CD14-positive monocyte (primary cell): ENCODE results near the gene LYRM7. TPM values are rescaled to one million over a fixed set of nuclear protein-coding genes. Genes with fewer than 3 reads are reported as not detected.
A peak's percentile ranks its signal among the peaks of the same experiment; 100 is the strongest.

ENCODE experiments used
- DNase-seq, 3 donors: peaks; one replicate each; pipeline ENCODE4 v3.0.0-alpha.2; 2011 to 2022
- H2AFZ ChIP-seq: 2 replicates; pipeline ENCODE4 v1.6.0; 2012; ENCODE audit warnings: mild to moderate bottlenecking, low read depth, low read length, inconsistent platforms; ENCODE audit not compliant: insufficient read depth, poor library complexity, severe bottlenecking
- H3K27ac ChIP-seq, 2 donors: 1 replicate in 1 of 2; 2 replicates in 1 of 2; pipeline ENCODE4 v1.5.1; 2012 to 2013; ENCODE audit warnings: low read length in 2 of 2, control low read depth in 1 of 2, inconsistent platforms in 1 of 2, low read depth in 1 of 2, mild to moderate bottlenecking in 1 of 2
- H3K27me3 ChIP-seq, 2 donors: one replicate each; pipeline versions ENCODE4 v1.6.0 to v1.6.1; 2011 to 2013; ENCODE audit warnings: low read length in 2 of 2; ENCODE audit not compliant: control insufficient read depth in 2 of 2, insufficient read depth in 2 of 2
- H3K36me3 ChIP-seq, 2 donors: replicated peaks in 1 of 2; 1 replicate in 1 of 2; 2 replicates in 1 of 2; pipeline versions ENCODE4 v1.5.1 to v1.6.1; 2012 to 2013; ENCODE audit warnings: low read length in 2 of 2, control low read depth in 1 of 2, inconsistent platforms in 1 of 2, mild to moderate bottlenecking in 1 of 2; ENCODE audit not compliant: insufficient read depth in 2 of 2, control insufficient read depth in 1 of 2
- H3K4me1 ChIP-seq, 2 donors: 1 replicate in 1 of 2; 2 replicates in 1 of 2; pipeline versions ENCODE4 v1.5.1 to v1.6.1; 2012 to 2013; ENCODE audit warnings: low read length in 2 of 2, control low read depth in 1 of 2, inconsistent platforms in 1 of 2, mild to moderate bottlenecking in 1 of 2, moderate library complexity in 1 of 2; ENCODE audit not compliant: insufficient read depth in 2 of 2, control insufficient read depth in 1 of 2
- H3K4me2 ChIP-seq: replicated peaks from 2 replicates; pipeline ENCODE3; 2012; ENCODE audit warnings: low read length, moderate library complexity, mild to moderate bottlenecking; ENCODE audit not compliant: poor library complexity, severe bottlenecking; ENCODE audit errors: extremely low read depth
- H3K4me3 ChIP-seq, 3 experiments: fragments of 200-600 bp in 1 of 3; sonication (generic) in 1 of 3; replicated peaks in 1 of 3; 1 replicate in 2 of 3; 2 replicates in 1 of 3; pipeline ENCODE4 v1.5.1; 2011 to 2013; ENCODE audit warnings: low read length in 3 of 3, mild to moderate bottlenecking in 3 of 3, control low read depth in 2 of 3, low read depth in 2 of 3, inconsistent platforms in 1 of 3, moderate library complexity in 1 of 3
- H3K79me2 ChIP-seq: 2 replicates; pipeline ENCODE4 v1.6.0; 2012; ENCODE audit warnings: mild to moderate bottlenecking, control low read depth, inconsistent platforms, low read length, moderate library complexity; ENCODE audit not compliant: insufficient read depth
- H3K9ac ChIP-seq: 2 replicates; pipeline ENCODE4 v1.6.0; 2017; ENCODE audit warnings: low read length, mild to moderate bottlenecking; ENCODE audit not compliant: insufficient read depth, poor library complexity, severe bottlenecking
- H3K9me3 ChIP-seq, 2 donors: replicated peaks in 1 of 2; 1 replicate in 1 of 2; 2 replicates in 1 of 2; pipeline versions ENCODE4 v1.5.1 to v1.6.1; 2012 to 2013; ENCODE audit warnings: low read length in 2 of 2, control low read depth in 1 of 2; ENCODE audit not compliant: control insufficient read depth in 1 of 2, insufficient read depth in 1 of 2
- H4K20me1 ChIP-seq: 2 replicates; pipeline ENCODE4 v1.6.0; 2012; ENCODE audit warnings: mild to moderate bottlenecking, low read length, control low read depth, moderate library complexity; ENCODE audit not compliant: insufficient read depth
- H3K27ac Mint-ChIP-seq, 7 donors: one replicate each; pipeline ENCODE4 v1.8.0; 2020; ENCODE audit warnings: mild to moderate bottlenecking in 7 of 7, mixed read lengths in 7 of 7, moderate library complexity in 6 of 7, inconsistent platforms in 2 of 7
- H3K27me3 Mint-ChIP-seq, 3 donors: one replicate each; pipeline ENCODE4 v1.8.0; 2021 to 2022; ENCODE audit warnings: low read depth in 3 of 3, mild to moderate bottlenecking in 3 of 3, mixed read lengths in 3 of 3, moderate library complexity in 3 of 3, inconsistent platforms in 1 of 3
- H3K36me3 Mint-ChIP-seq, 2 donors: one replicate each; pipeline ENCODE4 v1.8.0; 2020; ENCODE audit warnings: mixed read lengths in 2 of 2, inconsistent platforms in 1 of 2, mild to moderate bottlenecking in 1 of 2
- H3K4me1 Mint-ChIP-seq: one replicate; pipeline ENCODE4 v1.8.0; 2020; ENCODE audit warnings: mild to moderate bottlenecking, mixed read lengths
- H3K4me3 Mint-ChIP-seq, 2 donors: one replicate each; pipeline ENCODE4 v1.8.0; 2020; ENCODE audit warnings: mild to moderate bottlenecking in 2 of 2, mixed read lengths in 2 of 2, moderate library complexity in 1 of 2
- H3K9me3 Mint-ChIP-seq, 7 donors: one replicate each; pipeline ENCODE4 v1.8.0; 2020 to 2022; ENCODE audit warnings: mixed read lengths in 7 of 7, mild to moderate bottlenecking in 6 of 7, moderate library complexity in 6 of 7, inconsistent platforms in 2 of 7
- WGBS: methylation state at CpG from one replicate; pipeline ENCODE4 v1.1.5; 2013; ENCODE audit warnings: missing lambda C conversion rate; ENCODE audit not compliant: insufficient coverage; 5-methylcytosine and 5-hydroxymethylcytosine counted together
- intact Hi-C, 2 donors: fragments of 100-400 bp; cut with micrococcal nuclease; formaldehyde crosslinking; loops; one replicate each; pipeline versions ENCODE4 v1.15.0 to v1.15.1; 2023
- polyA plus RNA-seq, 3 donors: library from polyadenylated mRNA; depleted of rRNA in 1 of 3; unstranded in 2 of 3; stranded (reverse) in 1 of 3; fragments of 300-500 nt in 2 of 3; fragments of >200 nt in 1 of 3; fragmentation: Illumina TruSeq in 2 of 3; gene quantifications; 1 replicate in 2 of 3; 2 replicates in 1 of 3; pipeline ENCODE4 v1.2.3, GENCODE V29; 2012 to 2021
- TF ChIP-seq, protein P1 (sequence below): fragments of 200-600 bp; IDR thresholded peaks from one replicate; pipeline ENCODE4 v1.8.0; 2022; ENCODE audit warnings: antibody characterized with exemption, mild to moderate bottlenecking

Gene LYRM7
- polyA plus RNA-seq, 3 donors, result 3.1 to 3.7 (median 3.2) TPM

DNA sequence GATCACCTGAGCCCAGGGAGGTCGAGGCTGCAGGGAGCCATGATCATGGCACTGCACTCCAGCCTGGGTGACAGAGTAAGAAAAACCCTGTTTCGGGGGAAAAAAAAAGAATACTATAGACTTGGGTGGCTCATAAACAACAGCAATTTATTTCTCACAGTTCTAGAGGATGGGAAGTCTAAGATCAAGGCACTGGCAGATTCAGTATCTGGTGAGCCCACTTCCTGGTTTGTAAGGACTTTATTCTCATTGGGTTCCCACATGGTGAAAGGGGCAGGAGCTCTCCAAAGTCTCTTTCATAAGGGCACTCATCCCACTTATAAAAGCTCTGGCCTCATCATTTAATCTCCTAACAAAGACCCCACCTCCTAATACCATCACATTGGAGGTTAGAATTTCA, 14.4 kb upstream of the LYRM7 start:
- H3K36me3 ChIP-seq, result peaks cover 30 to 38% of the 10 kb centered on the region in 2 donors
- no peak overlapping the region for H2AFZ ChIP-seq
- no peak for DNase-seq
- no peaks in the 10 kb centered on the region for H3K27me3 ChIP-seq
- no peaks in the 10 kb centered on the region for H3K27me3 Mint-ChIP-seq
- peaks cover 0 to 2% (median 0%) of the 10 kb centered on the region in 7 donors for H3K9me3 Mint-ChIP-seq
- H4K20me1 ChIP-seq, result no peaks in the 10 kb centered on the region
- no peak overlapping the region for H3K4me3 Mint-ChIP-seq
- WGBS, result 60% methylated on average over 1 of the region's 2 CpGs
- no peak overlapping the region for H3K4me3 ChIP-seq
- TF ChIP-seq, protein P1, sequence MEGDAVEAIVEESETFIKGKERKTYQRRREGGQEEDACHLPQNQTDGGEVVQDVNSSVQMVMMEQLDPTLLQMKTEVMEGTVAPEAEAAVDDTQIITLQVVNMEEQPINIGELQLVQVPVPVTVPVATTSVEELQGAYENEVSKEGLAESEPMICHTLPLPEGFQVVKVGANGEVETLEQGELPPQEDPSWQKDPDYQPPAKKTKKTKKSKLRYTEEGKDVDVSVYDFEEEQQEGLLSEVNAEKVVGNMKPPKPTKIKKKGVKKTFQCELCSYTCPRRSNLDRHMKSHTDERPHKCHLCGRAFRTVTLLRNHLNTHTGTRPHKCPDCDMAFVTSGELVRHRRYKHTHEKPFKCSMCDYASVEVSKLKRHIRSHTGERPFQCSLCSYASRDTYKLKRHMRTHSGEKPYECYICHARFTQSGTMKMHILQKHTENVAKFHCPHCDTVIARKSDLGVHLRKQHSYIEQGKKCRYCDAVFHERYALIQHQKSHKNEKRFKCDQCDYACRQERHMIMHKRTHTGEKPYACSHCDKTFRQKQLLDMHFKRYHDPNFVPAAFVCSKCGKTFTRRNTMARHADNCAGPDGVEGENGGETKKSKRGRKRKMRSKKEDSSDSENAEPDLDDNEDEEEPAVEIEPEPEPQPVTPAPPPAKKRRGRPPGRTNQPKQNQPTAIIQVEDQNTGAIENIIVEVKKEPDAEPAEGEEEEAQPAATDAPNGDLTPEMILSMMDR, result no peak
- intact Hi-C loops, result no loop called here
- H3K9ac ChIP-seq, result no peak overlapping the region
- no peaks in the 10 kb centered on the region for H3K4me1 Mint-ChIP-seq
- peaks cover 12% of the 10 kb centered on the region for H3K79me2 ChIP-seq
- no peak overlapping the region for H3K4me2 ChIP-seq
- no peaks in the 10 kb centered on the region for H3K9me3 ChIP-seq
- peaks cover 29 to 44% of the 10 kb centered on the region in 2 donors for H3K36me3 Mint-ChIP-seq
- H3K27ac Mint-ChIP-seq, result no peak overlapping the region
- no peaks in the 10 kb centered on the region for H3K4me1 ChIP-seq
- no peak overlapping the region for H3K27ac ChIP-seq

DNA sequence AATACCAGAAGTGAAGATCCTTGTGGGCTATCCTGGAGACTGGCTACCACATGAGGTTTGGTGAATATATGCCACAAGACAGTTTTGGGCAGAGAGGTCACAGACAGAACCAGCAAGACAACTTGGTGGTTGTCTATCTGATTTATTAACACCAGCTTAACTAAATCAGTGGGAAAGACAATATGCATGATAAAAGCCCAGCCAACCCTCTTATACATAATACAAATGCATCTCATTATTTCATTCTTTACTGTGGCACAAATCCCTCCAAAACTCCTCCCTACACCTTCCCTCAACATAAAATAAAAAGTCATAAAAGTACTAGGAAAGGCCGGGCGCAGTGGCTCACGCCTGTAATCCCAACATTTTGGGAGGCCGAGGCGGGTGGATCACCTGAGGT, 13.8 kb upstream of the LYRM7 start:
- Histone ChIP-seq H3K4me1 (no peaks in the 10 kb centered on the region), H3K79me2 (peaks cover 18% of the 10 kb centered on the region), H3K27ac (no peak overlapping the region), H2AFZ (no peak overlapping the region), H4K20me1 (no peaks in the 10 kb centered on the region), H3K4me3 (no peak overlapping the region), H3K4me2 (no peak overlapping the region), H3K36me3 (peaks cover 35 to 44% of the 10 kb centered on the region in 2 donors), H3K9me3 (no peaks in the 10 kb centered on the region), H3K27me3 (no peaks in the 10 kb centered on the region), H3K9ac (no peak overlapping the region)
- WGBS, result 98% methylated on average over 5 of the region's 5 CpGs
- Mint-ChIP-seq H3K27ac (peak overlapping the region in 3 of 7 donors; percentile 41 to 79 (median 57)), H3K4me1 (no peaks in the 10 kb centered on the region), H3K4me3 (no peak overlapping the region), H3K36me3 (peaks cover 34 to 49% of the 10 kb centered on the region in 2 donors), H3K9me3 (peaks cover 0 to 2% (median 0%) of the 10 kb centered on the region in 7 donors), H3K27me3 (no peaks in the 10 kb centered on the region)
- no peak for DNase-seq
- TF ChIP-seq, protein P1, result no peak
- intact Hi-C loops, result no loop called here
